ENCODE results near the gene SMG6.
A peak's percentile ranks its signal among the peaks of the same experiment; 100 is the strongest.
"Not testable (repeated sequence)": the region's sequence is repeated elsewhere in the genome, so short reads cannot be mapped to it uniquely, and the experiment has no call there.

SMG6 gene

DNA sequence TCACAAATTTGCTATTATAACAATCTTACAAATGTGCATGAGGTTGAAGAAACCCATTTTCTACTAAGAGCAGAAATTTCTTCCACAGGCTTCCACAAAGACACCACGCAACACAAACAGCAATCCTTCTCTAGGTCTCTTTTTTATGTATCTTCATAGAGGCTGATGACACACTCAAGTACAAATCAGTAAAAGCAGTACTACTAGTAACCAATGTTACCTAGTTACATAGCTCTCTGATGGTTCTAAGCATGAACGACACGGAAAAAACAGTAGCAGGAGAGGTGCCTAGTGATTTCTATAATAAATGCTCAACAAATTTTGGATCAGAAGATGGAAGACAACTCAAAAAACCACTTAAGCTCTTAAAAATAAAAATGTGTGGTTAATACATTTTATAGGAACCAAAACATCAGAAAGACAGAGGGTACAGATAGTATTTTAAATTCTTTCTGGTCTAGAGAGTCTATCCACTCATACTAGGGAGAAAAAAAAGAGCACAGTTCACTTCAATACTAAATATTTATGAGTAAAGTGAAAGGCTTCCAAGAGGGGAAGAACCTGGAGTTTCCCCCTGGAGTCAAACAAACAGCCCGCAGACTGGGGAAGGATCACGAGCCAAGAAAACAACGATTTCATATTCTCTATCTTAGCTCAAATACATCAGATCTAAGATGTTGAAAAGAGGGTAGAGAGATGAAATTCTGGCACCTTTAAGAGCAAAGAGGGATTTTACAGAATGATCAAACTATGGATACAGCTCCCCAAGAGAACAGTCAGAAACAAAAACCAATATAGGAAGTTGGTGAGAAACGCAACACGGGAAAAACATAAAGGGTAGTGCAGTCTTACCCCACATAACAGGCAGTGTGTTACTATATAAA lies 40.2 kb downstream of the SMG6 start:
- DNase-seq (ENCODE audit: low spot score), result no peak

DNA sequence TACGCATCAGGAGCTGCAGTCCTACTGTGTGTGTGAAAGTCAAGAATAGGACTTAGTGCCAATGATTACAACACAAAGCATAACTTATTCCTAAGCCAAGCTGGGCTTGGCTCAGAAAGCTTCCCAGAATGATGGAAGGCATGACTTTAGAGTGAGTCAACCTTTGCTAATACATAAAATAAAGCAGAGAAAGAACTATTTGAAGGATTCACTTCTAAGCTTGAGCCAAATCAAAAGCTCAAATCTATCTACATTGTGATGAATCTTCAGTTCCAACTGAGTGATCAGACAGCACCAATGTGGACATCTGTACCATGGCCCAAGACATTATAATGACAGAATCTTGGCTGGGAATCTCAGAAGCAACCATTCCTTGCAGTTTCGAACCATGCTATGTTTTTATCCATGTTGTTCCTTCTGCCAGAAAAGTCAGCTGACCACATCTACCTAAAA lies 41.4 kb downstream of the SMG6 start:
- DNase-seq (ENCODE audit: low spot score), result no peak

DNA sequence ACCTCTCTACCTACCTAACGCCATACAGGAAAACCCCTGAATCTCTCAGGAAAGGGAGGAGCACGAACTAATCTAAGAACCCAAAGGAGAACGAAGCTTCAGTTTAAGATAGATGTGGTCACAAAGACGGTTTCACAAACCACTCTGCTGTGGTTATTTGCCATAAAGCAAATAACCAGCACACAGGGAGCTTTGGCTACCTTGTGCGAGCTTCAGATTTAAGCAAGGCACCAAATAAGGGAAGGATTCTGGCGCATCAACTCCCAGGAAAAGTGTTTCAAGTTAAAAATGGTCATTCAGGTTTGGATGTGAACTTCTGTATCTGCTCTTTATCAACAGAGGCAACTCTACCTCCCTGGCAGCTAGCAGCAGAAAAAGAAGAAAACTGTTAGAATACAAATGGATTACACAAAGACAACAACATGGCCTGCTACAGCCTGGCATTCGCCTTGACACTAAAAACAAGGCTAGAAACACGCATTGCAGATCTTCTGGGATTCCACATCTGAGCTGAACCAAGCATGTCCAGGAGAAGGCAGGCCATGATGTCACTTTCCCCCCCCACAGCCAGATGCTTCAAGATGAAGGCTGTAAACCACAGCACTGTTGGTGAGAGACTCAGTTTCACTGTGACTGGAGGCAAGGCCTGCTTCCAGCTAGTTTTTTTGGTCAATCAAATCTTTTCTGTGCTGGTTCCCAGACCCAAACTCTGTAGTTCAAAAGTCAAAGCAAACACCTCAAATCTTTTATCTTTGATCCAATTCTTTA lies 43.6 kb downstream of the SMG6 start:
- no peak for DNase-seq (ENCODE audit: low spot score)

DNA sequence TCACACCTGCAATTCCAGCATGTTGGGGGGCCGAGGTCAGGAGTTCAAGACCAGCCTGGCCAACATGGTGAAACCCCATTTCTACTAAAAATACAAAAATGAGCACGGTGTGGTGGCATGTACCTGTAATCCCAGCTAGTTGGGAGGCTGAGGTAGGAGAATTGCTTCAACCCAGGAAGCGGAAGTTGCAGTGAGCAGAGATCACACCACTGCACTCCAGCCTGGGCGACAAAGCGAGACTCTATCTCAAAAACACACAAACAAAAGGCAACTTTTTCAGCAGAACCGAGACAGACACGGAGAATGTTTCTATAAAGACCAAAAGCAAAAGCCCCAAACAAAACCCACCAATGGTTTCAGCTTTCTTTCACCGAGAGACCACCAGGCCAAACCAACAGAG lies 44.8 kb downstream of the SMG6 start:
- not testable (repeated sequence) for DNase-seq (ENCODE audit: low spot score)

GRCh38 chr17:2253768-2254406 lies 49.7 kb downstream of the SMG6 start:
- DNase-seq (ENCODE audit: low spot score), result no peak

DNA sequence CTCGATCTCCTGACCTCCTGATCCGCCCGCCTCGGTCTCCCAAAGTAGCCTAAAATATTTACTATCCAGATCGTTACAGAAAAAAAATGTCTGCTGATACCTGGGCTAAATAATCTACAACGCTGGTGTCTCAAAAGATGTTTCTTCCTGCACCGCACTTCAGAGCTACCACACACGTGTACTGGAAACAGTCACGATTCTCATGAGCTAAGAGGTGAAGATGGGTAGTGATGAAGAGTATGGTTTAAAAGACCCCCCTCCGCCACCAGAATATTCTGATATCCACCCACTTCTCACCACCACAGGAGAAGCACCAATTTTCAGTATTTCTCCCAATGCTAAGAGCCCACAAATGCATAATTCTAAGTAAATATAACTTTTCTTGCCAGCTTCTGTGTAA lies 50.2 kb downstream of the SMG6 start:
- DNase-seq (ENCODE audit: low spot score), result no peak

DNA sequence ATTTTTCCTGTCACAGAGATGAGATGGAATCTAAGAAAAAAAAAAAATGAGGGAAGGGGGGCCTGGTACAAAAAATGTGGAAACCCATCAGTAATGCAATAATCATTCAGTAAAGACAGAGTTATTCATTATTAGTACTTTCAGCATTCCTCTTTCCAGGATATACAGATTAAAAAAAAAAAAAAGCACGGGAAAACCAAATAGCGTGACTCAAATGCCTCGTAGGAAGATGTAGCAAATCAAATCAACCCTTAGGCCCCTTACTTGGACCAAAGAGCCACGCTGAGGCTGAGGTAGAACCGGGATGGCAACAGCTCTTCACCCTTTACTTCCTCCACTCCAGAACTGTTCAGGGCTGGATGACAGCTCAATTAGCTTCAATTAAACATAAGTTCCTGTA lies 52.5 kb downstream of the SMG6 start:
- DNase-seq (ENCODE audit: low spot score), result no peak

GRCh38 chr17:2250140-2251095 lies 53.2 kb downstream of the SMG6 start:
- DNase-seq (ENCODE audit: low spot score), result no peak

- DNase-seq (ENCODE audit: low spot score), result no peak
Observed at GRCh38 chr17:2247005-2247404, 56.6 kb downstream of the SMG6 start.

DNA sequence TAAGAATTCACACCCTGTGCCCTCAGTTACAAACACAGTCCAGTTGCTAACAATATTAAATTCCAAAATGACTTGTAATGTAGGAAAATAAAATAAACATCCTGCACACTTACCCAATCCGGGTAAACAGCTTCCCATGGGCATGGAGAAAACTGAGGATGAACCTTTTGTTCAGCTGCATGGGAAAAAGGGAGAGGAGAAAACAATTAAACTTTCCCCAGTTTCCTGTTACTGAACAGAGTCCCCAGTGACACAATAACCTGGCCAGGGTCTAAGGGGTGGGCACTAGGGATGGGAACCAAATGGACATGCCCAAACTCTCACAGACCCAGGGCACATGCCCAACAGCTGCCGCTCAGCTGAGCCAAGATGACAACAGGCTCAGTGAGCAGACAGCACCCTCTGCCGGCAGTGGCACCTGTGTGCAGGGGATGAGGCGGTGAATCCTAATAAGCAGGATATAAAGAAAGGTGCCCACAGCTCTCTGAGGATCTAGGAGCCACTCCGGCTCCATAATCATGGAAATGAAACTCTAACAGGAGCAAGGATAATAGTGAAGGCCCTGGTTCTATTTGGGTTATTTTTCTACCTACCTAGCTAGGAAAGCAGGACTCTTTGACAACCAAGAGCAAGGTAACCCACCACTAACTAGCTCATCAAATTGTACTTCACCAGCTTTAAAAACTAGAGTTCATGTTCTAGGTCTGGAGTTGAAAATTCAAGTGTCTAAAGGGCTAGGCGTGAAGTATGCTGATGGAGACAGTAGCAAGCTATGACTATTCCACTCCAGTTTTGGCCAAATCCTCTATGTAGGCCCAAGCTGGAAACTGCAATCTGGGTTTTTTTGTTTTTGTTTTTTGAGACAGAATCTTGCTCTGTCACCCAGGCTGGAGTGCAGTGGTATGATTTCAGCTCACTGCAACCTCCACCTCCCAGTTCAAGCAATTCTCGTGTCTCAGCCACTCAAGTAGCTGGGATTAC lies 58.8 kb downstream of the SMG6 start:
- peak; percentile 77 for DNase-seq (ENCODE audit: low spot score)

DNA sequence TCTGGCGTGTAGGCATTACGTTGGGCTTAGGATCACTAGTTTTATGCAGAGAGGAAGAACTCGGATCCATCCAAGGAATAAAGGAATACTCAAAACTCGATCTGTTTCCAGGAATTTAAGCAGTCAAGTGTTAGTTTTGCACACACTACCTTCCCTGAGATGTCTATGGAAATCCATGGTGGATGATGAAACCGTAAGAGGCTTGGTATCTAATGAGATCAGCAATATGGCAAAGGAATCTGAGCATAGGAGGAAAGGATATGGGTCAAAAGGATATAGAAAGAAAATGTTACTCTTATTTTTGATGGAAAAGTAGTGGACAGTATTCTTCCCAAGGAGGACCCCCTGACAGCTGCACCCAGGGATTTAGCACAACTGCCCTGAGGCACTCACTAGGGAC lies 59.6 kb downstream of the SMG6 start:
- DNase-seq (ENCODE audit: low spot score), result no peak

- DNase-seq (ENCODE audit: low spot score), result no peak
Observed at GRCh38 chr17:2241823-2242222, 61.8 kb downstream of the SMG6 start.

- no peak for DNase-seq (ENCODE audit: low spot score)
Observed at GRCh38 chr17:2240541-2240940, 63.0 kb downstream of the SMG6 start.

DNA sequence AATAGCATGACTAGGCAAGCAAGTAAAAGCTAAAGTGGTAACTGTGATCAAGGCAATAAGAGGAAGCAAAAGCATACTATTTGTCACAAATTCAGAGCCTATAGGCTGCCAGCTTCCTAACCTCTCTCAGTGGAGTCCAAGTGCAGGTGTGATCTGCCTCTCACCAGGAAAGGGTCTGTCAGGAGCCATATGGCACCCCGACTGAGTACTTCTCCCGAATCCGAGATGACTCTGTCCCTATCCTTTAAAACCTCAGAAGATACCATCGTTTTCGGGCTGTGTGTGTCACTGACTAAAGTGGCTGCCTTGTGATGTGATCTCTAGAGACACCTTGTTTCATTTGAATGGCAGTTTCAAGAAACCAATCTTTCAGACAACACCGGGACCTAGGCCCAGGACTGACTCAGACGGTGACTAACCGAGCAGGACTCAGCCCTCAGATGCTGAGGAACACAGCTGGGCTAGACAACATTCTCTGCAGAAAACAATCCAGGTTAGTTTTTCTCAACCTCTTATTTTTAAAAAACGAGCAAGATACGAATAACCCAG lies 63.6 kb downstream of the SMG6 start:
- DNase-seq (ENCODE audit: low spot score), result no peak

DNA sequence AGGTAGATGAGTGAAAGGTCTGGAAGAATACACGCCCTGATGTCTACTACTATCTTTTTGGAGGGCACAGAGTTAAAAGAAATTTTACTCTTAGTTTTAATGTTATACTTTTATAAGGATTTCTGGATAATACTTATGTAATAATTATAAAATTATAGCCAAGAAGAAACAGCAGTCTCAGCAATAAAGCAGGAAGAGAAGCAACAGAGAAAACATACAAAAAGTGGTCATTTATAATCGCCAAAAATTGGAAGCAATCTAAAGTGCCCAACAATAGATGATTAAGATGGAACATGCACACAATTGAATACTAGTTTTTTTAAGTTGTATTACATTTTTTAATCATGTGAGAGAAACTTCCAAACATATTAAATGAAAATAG lies 64.4 kb downstream of the SMG6 start:
- no peak for DNase-seq (ENCODE audit: low spot score)

DNA sequence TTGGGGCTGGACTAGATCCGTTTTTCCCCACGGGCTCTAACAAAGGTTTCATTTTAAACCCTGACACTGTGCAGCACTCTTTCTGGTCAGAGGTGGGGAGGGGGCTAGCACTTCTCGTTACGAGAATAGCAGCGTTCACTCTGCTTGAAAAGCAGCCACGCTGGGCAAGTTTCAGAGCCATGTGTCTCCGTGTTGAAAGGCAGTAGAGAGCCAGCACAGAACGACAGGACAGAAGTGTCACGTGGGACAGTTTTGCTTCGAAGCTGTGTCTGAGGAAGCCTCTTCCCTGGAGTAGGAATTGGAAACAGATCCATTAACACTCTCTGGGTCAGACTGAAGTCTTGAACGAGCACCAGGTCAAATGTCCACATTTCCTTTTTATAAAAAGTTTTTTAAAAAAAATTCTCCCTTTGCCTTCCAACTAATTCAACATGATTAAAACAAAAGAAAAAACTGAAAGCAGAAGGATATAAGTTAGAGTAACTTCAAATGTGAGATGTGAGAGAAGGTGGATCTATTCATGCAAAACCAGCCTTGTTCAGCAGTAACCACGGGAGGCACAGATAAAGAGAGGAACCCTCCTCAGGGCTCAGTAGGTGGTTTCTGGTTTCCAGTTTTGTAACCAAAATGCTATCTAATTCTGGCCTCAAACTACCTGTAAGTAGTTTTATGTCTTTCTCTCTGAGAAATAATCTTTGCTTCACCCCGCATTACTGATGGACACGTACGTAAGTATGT lies 65.0 kb downstream of the SMG6 start:
- DNase-seq (ENCODE audit: low spot score), result no peak

DNA sequence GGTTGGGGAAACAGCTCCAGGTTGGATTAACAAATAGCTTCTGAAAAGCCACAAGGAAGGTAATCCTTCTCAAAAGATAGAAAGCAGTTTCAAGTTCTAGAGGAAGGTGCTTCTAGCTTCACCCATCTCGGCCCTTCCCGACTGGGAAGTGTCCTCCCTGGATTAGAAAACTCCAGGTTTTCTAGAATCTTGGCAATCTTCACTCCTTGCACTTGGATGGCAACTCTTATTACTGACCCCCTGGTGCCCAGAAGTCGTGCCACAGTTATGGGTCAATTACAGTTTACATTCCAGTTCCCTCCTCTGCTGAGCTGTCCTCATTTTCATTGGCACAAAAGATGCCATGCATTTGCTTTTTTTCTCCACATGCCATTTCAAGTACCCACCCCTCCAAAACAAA lies 65.6 kb downstream of the SMG6 start:
- DNase-seq (ENCODE audit: low spot score), result no peak

DNA sequence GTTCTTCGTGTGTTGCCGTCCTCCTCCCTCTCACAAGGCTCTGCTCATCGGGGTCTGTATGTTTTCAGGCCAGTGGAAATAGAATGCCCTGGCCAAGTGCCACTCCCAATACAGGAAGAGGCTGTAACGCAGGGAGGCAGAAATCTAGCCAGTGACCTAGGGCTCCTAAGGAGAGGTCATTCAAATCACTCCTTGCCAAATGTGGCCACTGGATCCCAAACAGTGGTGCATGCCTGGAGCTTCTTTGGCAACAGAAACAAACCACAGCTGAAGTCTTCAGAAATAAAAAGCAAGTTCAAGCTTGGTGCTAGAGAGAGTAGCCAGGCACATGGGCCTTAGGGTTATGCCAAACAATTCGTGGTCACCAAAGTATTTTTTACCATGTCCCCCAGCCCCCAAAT lies 66.1 kb downstream of the SMG6 start:
- no peak for DNase-seq (ENCODE audit: low spot score)

DNA sequence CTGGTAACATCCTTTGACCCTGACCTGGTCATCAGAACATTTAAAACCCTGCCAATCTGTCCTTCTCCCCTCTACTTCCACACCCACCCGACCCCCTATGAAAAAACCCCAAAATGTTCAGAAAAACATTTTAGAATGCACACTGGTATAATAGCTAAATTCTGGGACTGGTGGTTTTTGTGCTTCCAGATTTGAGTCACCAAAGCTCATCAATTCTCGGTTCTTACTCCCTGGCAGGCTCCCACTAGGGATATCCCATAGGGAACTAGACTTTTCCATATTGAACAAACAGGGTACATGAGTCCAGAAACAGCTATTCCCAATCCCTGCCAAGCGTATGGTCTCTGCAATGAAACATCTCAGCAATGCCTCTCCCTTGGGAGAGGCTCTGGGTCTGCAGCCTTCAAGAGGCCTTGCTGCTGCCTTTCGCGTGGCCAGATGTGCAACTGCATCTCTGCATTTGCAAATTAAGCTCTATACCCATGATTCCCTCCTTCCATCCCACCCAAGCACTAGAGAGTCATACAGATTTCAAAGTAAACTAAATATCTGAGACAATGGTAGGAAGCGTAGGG lies 67.7 kb downstream of the SMG6 start:
- DNase-seq (ENCODE audit: low spot score), result no peak
